Measurements from ENCODE around the gene RALGDS. TPM values are rescaled to one million over a fixed set of nuclear protein-coding genes. Genes with fewer than 3 reads are reported as not detected.
"Not testable (repeated sequence)": the region's sequence is repeated elsewhere in the genome, so short reads cannot be mapped to it uniquely, and the experiment has no call there.

The RALGDS gene
- total RNA-seq, 4 donors from 2014 or later = 44.8 to 53.0 (median 49.8) TPM

DNA sequence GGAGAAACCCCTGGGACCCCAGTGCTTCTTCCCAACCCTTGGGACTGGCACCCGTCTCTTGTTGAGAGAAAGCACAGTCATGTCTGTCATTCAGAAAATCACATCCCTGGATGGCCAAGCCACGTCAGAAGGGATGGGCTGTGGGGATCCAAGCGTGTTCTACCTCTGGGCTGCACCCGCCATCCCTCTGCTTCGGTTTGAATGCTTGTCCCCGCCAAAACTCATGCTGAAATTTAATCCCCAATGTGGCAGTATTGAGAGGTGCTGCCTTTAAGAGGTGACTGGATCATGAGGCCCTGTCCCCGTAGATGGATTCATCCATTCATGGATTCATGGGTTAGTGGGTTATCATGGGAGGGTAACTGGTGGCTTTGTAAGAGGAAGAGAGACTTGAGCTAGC is 32.3 kb downstream of the RALGDS start:
- no peaks in the 10 kb centered on the region for H3K4me1 ChIP-seq
- no peaks in the 10 kb centered on the region for H3K27me3 ChIP-seq
- H3K4me3 ChIP-seq = no peak overlapping the region
- no peak overlapping the region for H3K27ac ChIP-seq
- H3K36me3 ChIP-seq = no peaks in the 10 kb centered on the region
- TF ChIP-seq POLR2A (IDR thresholded peaks at IDR 0.05) = no peak
- TF ChIP-seq, protein P1, sequence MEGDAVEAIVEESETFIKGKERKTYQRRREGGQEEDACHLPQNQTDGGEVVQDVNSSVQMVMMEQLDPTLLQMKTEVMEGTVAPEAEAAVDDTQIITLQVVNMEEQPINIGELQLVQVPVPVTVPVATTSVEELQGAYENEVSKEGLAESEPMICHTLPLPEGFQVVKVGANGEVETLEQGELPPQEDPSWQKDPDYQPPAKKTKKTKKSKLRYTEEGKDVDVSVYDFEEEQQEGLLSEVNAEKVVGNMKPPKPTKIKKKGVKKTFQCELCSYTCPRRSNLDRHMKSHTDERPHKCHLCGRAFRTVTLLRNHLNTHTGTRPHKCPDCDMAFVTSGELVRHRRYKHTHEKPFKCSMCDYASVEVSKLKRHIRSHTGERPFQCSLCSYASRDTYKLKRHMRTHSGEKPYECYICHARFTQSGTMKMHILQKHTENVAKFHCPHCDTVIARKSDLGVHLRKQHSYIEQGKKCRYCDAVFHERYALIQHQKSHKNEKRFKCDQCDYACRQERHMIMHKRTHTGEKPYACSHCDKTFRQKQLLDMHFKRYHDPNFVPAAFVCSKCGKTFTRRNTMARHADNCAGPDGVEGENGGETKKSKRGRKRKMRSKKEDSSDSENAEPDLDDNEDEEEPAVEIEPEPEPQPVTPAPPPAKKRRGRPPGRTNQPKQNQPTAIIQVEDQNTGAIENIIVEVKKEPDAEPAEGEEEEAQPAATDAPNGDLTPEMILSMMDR (IDR thresholded peaks at IDR 0.05) = no peak
- TF ChIP-seq POLR2AphosphoS5 (IDR thresholded peaks at IDR 0.05) = no peak
- no peak for TF ChIP-seq EP300 (IDR thresholded peaks at IDR 0.05)
- 100% methylated on average over 1 of the region's 7 CpGs; no CpG with 5 or more reads in 1 of the 2 donors for WGBS, 2 donors (ENCODE audit: low coverage in 1 of 2)
- ATAC-seq = no peak
- H3K9me3 ChIP-seq = no peaks in the 10 kb centered on the region

DNA sequence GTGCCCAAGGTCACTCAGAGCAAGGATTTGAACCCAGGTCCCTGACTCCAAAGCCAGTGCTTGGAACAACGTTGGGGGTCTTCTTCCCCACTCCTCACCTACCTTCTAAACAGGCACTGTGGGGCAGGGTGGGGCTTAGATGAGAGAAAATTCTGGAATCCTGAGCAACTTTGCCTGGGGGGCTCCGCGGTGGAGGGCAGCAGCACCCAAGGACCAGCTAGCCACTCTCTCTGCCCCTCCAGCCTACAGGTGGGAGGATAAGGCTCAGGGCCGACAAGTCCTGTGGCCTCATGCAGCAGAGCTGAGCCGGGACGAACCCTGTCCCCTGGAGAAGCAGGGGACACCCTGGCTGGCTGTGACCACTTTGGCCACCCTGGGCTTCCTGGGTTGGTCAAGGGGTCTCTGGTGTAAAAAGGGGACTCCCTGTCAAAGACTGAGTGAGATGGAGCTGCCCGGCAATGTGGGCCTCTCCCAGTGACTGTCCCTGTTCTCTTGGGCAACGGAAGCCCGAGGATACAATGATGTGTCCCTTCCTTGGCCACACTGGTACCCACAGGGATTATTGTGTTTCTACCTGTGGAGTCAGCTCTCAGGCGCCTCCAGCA is 32.8 kb downstream of the RALGDS start:
- Histone ChIP-seq H3K27me3 (no peaks in the 10 kb centered on the region), H3K36me3 (no peaks in the 10 kb centered on the region), H3K27ac (no peak overlapping the region), H3K4me1 (no peaks in the 10 kb centered on the region), H3K4me3 (no peak overlapping the region), H3K9me3 (no peaks in the 10 kb centered on the region)
- 69 to 89% methylated on average over 3 of the region's 10 CpGs for WGBS, 2 donors (ENCODE audit: low coverage in 1 of 2)
- ATAC-seq = no peak
- TF ChIP-seq POLR2AphosphoS5 (IDR thresholded peaks at IDR 0.05) (no peak), EP300 (IDR thresholded peaks at IDR 0.05) (no peak), POLR2A (IDR thresholded peaks at IDR 0.05) (no peak)
- TF ChIP-seq, protein P1 (IDR thresholded peaks at IDR 0.05) = no peak

DNA sequence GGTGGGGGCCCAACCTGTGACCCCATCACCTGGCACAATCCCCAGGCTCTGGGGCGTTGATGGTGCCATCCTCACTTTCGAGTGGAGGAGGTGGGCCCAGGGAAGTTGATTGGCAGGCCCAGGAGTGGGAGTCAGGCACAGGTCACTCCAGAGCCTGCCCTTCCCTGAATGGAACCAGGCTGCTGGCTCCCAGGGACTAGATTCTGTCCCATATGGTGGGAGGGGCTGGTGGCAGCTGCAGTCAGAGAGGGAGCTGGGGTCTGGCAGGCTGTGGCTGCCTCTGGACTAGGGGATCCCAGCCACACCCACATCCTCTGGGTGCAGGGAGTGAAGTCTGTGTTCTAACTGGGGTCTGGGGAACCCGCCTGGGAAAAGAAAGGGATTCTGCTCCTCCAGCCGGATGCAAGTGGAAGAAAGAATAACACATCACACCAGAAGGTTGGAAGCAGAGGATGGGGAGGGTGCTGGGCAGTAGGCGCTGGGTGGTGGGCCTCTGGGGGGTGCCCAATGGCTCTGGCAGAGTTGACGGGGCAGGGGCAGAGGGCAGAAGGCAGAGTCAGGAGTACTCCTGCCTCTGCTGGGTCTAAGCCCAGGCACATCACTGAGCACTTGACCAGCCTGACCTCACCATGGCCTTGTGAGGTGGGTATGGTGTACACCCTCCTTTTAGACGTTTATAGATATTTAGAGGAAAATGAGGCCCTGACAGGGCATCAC is 33.5 kb downstream of the RALGDS start:
- TF ChIP-seq POLR2AphosphoS5 (IDR thresholded peaks at IDR 0.05) (no peak), EP300 (IDR thresholded peaks at IDR 0.05) (no peak), POLR2A (IDR thresholded peaks at IDR 0.05) (no peak)
- TF ChIP-seq, protein P1 (IDR thresholded peaks at IDR 0.05) = no peak
- 44% methylated on average over 2 of the region's 7 CpGs; no CpG with 5 or more reads in 1 of the 2 donors for WGBS, 2 donors (ENCODE audit: low coverage in 1 of 2)
- H3K4me1 ChIP-seq = no peaks in the 10 kb centered on the region

DNA sequence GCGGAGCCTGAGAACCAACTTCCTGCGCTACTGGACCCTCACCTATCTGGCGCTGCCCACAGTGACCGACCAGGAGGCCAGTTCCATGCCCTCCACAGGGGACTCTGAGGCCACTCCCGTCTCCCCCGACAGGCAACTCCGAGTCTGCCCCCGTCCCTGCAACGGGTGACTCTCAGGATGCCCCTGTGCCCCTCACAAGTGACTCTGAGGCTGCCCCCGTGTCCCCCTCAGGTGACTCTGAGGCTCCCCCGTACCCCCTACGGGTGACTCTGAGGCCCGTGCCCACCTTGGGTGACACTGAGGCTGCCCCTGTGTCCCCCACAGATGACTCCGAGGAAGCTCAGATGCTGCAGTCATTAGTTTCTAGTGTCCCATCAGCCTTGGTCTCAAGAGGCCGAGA is 34.1 kb downstream of the RALGDS start:
- no peaks in the 10 kb centered on the region for H3K36me3 ChIP-seq
- no peak for TF ChIP-seq EP300 (IDR thresholded peaks at IDR 0.05)
- TF ChIP-seq POLR2AphosphoS5 (IDR thresholded peaks at IDR 0.05) = no peak
- no peak for TF ChIP-seq POLR2A (IDR thresholded peaks at IDR 0.05)
- TF ChIP-seq, protein P1 (IDR thresholded peaks at IDR 0.05) = no peak
- peaks cover 2% of the 10 kb centered on the region for H3K27me3 ChIP-seq
- H3K9me3 ChIP-seq = no peaks in the 10 kb centered on the region
- no peak overlapping the region for H3K27ac ChIP-seq
- WGBS, 2 donors (ENCODE audit: low coverage in 1 of 2) = no CpG with 5 or more reads among the region's 15 CpGs
- H3K4me3 ChIP-seq = no peak overlapping the region
- ATAC-seq = no peak
- H3K4me1 ChIP-seq = no peaks in the 10 kb centered on the region

More for the DNA sequence above, 33.5 kb downstream of the RALGDS start:
- Histone ChIP-seq H3K27me3 (no peaks in the 10 kb centered on the region), H3K9me3 (no peaks in the 10 kb centered on the region), H3K27ac (no peak overlapping the region), H3K4me3 (no peak overlapping the region), H3K36me3 (no peaks in the 10 kb centered on the region)
- no peak for ATAC-seq

DNA sequence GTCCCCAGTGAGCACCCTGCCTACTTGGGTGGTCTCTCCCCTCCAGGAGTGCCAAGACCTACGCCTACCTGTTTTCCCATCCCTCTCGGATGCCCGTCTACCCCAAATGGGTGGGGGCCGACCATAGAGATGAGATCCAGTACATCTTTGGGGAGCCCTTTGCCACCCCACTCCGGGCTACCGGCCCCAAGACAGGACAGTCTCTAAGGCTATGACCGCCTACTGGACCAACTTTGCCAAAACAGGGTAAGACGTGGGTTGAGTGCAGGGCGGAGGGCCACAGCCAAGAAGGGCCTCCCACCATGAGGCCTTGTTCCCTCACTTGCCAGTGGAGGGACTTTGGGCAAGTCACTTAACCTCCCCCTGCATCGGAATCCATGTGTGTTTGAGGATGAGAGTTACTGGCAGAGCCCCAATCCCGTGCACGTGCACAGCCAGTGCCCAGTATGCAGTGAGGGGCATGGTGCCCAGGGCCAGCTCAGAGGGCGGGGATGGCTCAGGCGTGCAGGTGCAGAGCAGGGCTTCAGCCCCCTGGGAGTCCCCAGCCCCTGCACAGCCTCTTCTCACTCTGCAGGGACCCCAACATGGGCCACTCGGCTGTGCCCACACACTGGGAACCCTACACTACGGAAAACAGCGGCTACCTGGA is 34.7 kb downstream of the RALGDS start:
- not testable (repeated sequence) for H3K27me3 ChIP-seq, ATAC-seq, H3K36me3 ChIP-seq, H3K4me3 ChIP-seq, H3K27ac ChIP-seq, H3K4me1 ChIP-seq, H3K9me3 ChIP-seq
- 53% methylated on average over 3 of the region's 17 CpGs; no CpG with 5 or more reads in 1 of the 2 donors for WGBS, 2 donors (ENCODE audit: low coverage in 1 of 2)

DNA sequence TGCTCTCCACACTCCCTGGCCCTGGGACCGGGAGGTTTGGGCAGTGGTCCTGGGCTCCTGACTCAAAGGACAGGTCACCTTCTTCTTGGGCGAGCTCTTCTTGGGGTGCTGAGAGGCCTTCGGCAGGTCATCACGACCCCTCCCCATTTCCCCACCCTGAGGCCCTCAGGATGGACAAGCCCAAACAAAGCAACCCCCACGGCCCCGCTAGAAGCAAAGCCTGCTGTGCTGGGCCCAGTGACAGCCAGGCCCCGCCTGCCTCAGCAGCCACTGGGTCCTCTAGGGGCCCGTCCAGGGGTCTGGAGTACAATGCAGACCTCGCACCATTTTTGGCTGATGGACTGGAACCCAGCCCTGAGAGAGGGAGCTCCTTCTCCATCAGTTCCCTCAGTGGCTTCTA is 37.4 kb downstream of the RALGDS start:
- H3K36me3 ChIP-seq, ATAC-seq, H3K27me3 ChIP-seq, H3K4me3 ChIP-seq, H3K4me1 ChIP-seq, H3K9me3 ChIP-seq, H3K27ac ChIP-seq: not testable (repeated sequence)
- 67% methylated on average over 1 of the region's 9 CpGs; no CpG with 5 or more reads in 1 of the 2 donors for WGBS, 2 donors (ENCODE audit: low coverage in 1 of 2)

DNA sequence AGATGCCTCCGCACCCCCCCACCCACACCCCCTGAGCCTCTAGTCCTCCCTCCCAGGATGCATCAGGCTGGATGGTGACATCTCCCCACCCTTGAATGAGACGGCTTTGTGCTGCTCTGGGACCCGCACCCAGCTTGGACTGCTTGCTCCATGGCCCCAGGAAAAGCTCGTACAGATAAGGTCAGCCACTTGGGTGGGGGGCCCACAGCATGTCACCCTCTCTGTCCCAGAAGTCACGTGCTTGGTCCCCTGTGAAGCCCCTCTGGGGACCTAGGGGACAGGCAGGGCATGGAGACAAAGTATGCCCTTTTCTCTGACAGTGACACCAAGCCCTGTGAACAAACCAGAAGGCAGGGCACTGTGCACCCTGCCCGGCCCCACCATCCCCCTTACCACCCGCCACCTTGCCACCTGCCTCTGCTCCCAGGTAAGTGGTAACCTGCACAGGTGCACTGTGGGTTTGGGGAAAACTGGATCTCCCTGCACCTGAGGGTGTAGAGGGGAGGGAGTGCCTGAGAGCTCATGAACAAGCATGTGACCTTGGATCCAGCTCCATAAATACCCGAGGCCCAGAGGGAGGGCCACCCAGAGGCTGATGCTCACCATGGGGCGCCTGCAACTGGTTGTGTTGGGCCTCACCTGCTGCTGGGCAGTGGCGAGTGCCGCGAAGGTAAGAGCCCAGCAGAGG is 38.9 kb downstream of the RALGDS start:
- H3K27me3 ChIP-seq, H3K9me3 ChIP-seq, H3K27ac ChIP-seq, H3K36me3 ChIP-seq, ATAC-seq, H3K4me3 ChIP-seq, H3K4me1 ChIP-seq: not testable (repeated sequence)
- whole genome bisulfite sequencing, 2 donors (ENCODE audit: low coverage in 1 of 2) = no CpG with 5 or more reads among the region's 12 CpGs

All from gastroesophageal sphincter (tissue), 4 donors.